ENCODE data around the gene ST6GALNAC5. TPM values are rescaled to one million over a fixed set of nuclear protein-coding genes. Genes with fewer than 3 reads are reported as not detected.
A peak's percentile ranks its signal among the peaks of the same experiment; 100 is the strongest.

The ST6GALNAC5 gene
- total and polyA plus RNA-seq, 10 of the 15 experiments (the other 5 are each of a cell fraction or from before 2014, with no cell fraction given): under 0.01 to 1.8 (median 0.07) TPM; not detected in 6

GRCh38 chr1:76948846-76949245 is 81.6 kb downstream of the ST6GALNAC5 start:
- Histone ChIP-seq H3K9ac (ENCODE audit: control insufficient read depth, insufficient read depth, low read length) (no peak overlapping the region), H3K36me3 (ENCODE audit: control insufficient read depth in 2 of 2, insufficient read depth in 2 of 2, low read length in 1 of 2) (no peaks in the 10 kb centered on the region), H3K4me1 (ENCODE audit: control insufficient read depth, insufficient read depth, low read length) (no peaks in the 10 kb centered on the region), H3K9me3 (replicated peaks; ENCODE audit: control insufficient read depth, insufficient read depth, low read length) (no peaks in the 10 kb centered on the region), H2AFZ (ENCODE audit: control insufficient read depth, low read depth, low read length) (no peak overlapping the region), H3K79me2 (ENCODE audit: control insufficient read depth, insufficient read depth, low read length) (no peaks in the 10 kb centered on the region), H3K4me3 (no peak overlapping the region), H4K20me1 (ENCODE audit: control insufficient read depth, insufficient read depth) (no peaks in the 10 kb centered on the region), H3K27me3 (replicated peaks in 1 of 2; ENCODE audit: control insufficient read depth in 2 of 2, insufficient read depth in 2 of 2, low read length in 1 of 2) (0 out of 4 replicates have a peak, but pooled peaks cover 0 to 1% of the 10 kb centered on the region in 2 experiments), H3K27ac (ENCODE audit: control insufficient read depth, insufficient read depth) (no peak overlapping the region), H3K4me2 (ENCODE audit: control insufficient read depth, insufficient read depth) (no peak overlapping the region)
- in situ Hi-C loops (cut with MboI): no loop called here
- ChIA-PET RAD21 (ENCODE audit: unreplicated experiment) (interaction anchor here (0.6 to 7.3 kb wide), 17 partner anchors 12 to 877 kb away, joined by 3 to 117 read pairs (median 4); no protein-coding TSS in a partner anchor), POLR2A (interaction anchor here (0.5 to 6.3 kb wide), 9 partner anchors 9 to 1107 kb away, joined by 3 to 54 read pairs (median 4); no protein-coding TSS in a partner anchor), SMC1A (ENCODE audit: uncharacterized antibody, unreplicated experiment) (interaction anchor here (0.9 to 11.0 kb wide), 22 partner anchors 9 to 965 kb away, joined by 3 to 215 read pairs (median 6); no protein-coding TSS in a partner anchor), CTCF (interaction anchor here (0.9 to 6.5 kb wide), 11 partner anchors 9 to 177 kb away, joined by 3 to 47 read pairs (median 4); no protein-coding TSS in a partner anchor)
- FAIRE-seq (no peak), DNase-seq (ENCODE audit: low read depth, low spot score) (no peak), ATAC-seq (peak; percentile 61)
- no TSS peak for BruUV-seq (replicated peaks)
- intact Hi-C loops (cut with micrococcal nuclease; ENCODE audit: unreplicated experiment): no loop called here
- no peak for TF ChIP-seq BRCA1 (IDR thresholded peaks at IDR 0.05; ENCODE audit: low read depth, low read length)
- TF ChIP-seq ZSCAN29 (IDR thresholded peaks at IDR 0.05): no peak
- TF ChIP-seq ZNF592 (IDR thresholded peaks at IDR 0.05): no peak
- TF ChIP-seq FOXM1 (IDR thresholded peaks at IDR 0.05; ENCODE audit: low read depth, low read length): no peak
- no peak for TF ChIP-seq MTA3 (IDR thresholded peaks at IDR 0.05; ENCODE audit: borderline replicate concordance, low read length)
- no peak for TF ChIP-seq CHD1 (IDR thresholded peaks at IDR 0.05; ENCODE audit: low read depth, low read length)
- TF ChIP-seq FOS (IDR thresholded peaks at IDR 0.05; ENCODE audit: borderline replicate concordance, extremely low read depth, insufficient read length): no peak
- TF ChIP-seq ATF3 (IDR thresholded peaks at IDR 0.05; ENCODE audit: borderline replicate concordance, extremely low read depth, low read depth, low read length): no peak
- TF ChIP-seq CUX1 (IDR thresholded peaks at IDR 0.05; ENCODE audit: insufficient replicate concordance, low read depth, low read length): no peak
- no peak for TF ChIP-seq CBX5 (IDR thresholded peaks at IDR 0.05; ENCODE audit: low read depth)
- no peak for TF ChIP-seq STAT3 (IDR thresholded peaks at IDR 0.05; ENCODE audit: low read depth, low read length)
- no peak for TF ChIP-seq TCF3 (IDR thresholded peaks at IDR 0.05; ENCODE audit: borderline replicate concordance, insufficient read depth, low read depth, low read length)
- no peak for TF ChIP-seq MXI1 (IDR thresholded peaks at IDR 0.05; ENCODE audit: low read depth, low read length)
- no peak for TF ChIP-seq FOXK2 (IDR thresholded peaks at IDR 0.05)
- no peak for TF ChIP-seq MYC (IDR thresholded peaks at IDR 0.05; ENCODE audit: insufficient read depth, insufficient read length, insufficient replicate concordance, low read length, severe bottlenecking)
